ENCODE measurements around the gene STX18. TPM values are rescaled to one million over a fixed set of nuclear protein-coding genes. Genes with fewer than 3 reads are reported as not detected.
A peak's percentile ranks its signal among the peaks of the same experiment; 100 is the strongest.

Gene STX18
- total RNA-seq, 1 donor from 2014 or later: 17.3 TPM

- peak; percentile 44 for DNase-seq
- intact Hi-C loops (cut with micrococcal nuclease): no loop called here
- Histone ChIP-seq H3K36me3 (no peaks in the 10 kb centered on the region), H3K27ac (replicated peaks) (no peak overlapping the region), H3K4me1 (peaks cover 3% of the 10 kb centered on the region), H3K4me3 (no peak overlapping the region), H3K27me3 (ENCODE audit: low read depth) (peaks cover 26% of the 10 kb centered on the region), H3K9me3 (replicated peaks) (peaks cover 7% of the 10 kb centered on the region)
- TF ChIP-seq CTCF (IDR thresholded peaks at IDR 0.05; ENCODE audit: borderline replicate concordance): no peak
Observed at GRCh38 chr4:4377732-4378460, 164.0 kb downstream of the STX18 start.

DNA sequence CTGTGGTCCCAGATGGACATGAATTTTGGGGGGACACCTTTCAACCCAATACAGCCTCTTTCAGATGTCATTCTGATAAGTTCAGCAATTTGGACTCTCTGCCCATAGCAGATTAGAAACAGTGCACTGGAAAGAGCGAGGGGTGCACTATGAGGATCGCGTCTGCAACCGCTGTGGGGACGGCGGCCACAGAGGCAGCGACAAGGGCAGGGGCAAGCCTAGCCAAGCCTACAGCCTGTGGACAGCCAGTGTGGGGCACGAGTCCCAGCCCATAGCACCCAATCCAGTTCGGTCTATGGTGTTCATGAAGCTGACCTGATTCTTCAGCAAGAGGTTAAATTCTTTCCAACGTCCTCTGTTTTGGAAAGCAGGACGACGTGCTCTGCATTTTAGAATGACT, 164.7 kb downstream of the STX18 start:
- H3K9me3 ChIP-seq (replicated peaks): peaks cover 7% of the 10 kb centered on the region
- DNase-seq: no peak
- intact Hi-C loops (cut with micrococcal nuclease): no loop called here
- peaks cover 25% of the 10 kb centered on the region for H3K27me3 ChIP-seq (ENCODE audit: low read depth)
- H3K4me3 ChIP-seq: no peak overlapping the region
- no peaks in the 10 kb centered on the region for H3K4me1 ChIP-seq
- no peak overlapping the region for H3K27ac ChIP-seq (replicated peaks)
- H3K36me3 ChIP-seq: no peaks in the 10 kb centered on the region
- no peak for TF ChIP-seq CTCF (IDR thresholded peaks at IDR 0.05; ENCODE audit: borderline replicate concordance)

DNA sequence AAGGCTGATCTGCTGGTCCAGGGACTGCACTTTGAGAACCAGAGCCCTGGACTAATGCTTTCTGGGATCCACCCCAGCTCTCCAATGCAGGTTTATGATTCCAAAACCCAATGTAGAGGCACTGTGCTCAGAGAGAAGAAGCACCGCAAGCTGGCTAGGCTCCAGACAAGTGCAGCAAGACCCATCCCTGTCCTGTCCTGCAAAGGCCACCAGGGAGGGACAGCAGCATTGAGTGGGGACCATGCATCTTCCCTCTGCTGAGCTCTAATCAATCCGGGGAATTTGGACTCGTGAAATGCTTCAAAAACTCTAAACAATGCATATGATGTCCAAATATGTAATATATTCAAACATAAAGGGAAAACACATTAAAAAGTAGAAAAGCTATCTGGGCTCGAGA, 165.8 kb downstream of the STX18 start:
- Histone ChIP-seq H3K4me3 (no peak overlapping the region), H3K36me3 (no peaks in the 10 kb centered on the region), H3K9me3 (replicated peaks) (peaks cover 7% of the 10 kb centered on the region), H3K4me1 (no peaks in the 10 kb centered on the region), H3K27ac (replicated peaks) (no peak overlapping the region), H3K27me3 (ENCODE audit: low read depth) (peaks cover 32% of the 10 kb centered on the region)
- no peak for DNase-seq
- intact Hi-C loops (cut with micrococcal nuclease): no loop called here
- TF ChIP-seq CTCF (IDR thresholded peaks at IDR 0.05; ENCODE audit: borderline replicate concordance): no peak

- Histone ChIP-seq H3K4me3 (no peak overlapping the region), H3K9me3 (replicated peaks) (peaks cover 7% of the 10 kb centered on the region), H3K36me3 (no peaks in the 10 kb centered on the region), H3K27ac (replicated peaks) (no peak overlapping the region), H3K4me1 (no peaks in the 10 kb centered on the region), H3K27me3 (ENCODE audit: low read depth) (peaks cover 34% of the 10 kb centered on the region)
- intact Hi-C loops (cut with micrococcal nuclease): no loop called here
- TF ChIP-seq CTCF (IDR thresholded peaks at IDR 0.05; ENCODE audit: borderline replicate concordance): no peak
- DNase-seq: no peak
Observed at GRCh38 chr4:4374388-4375098, 167.3 kb downstream of the STX18 start.

Other genes with a start within 250 kb of the STX18 start
- gene NSG1, start 154.9 kb downstream of the STX18 start, total RNA-seq: 14.3 TPM